ENCODE results near the gene MAPK8IP3. TPM values are rescaled to one million over a fixed set of nuclear protein-coding genes. Genes with fewer than 3 reads are reported as not detected.
"Not testable (repeated sequence)": the region's sequence is repeated elsewhere in the genome, so short reads cannot be mapped to it uniquely, and the experiment has no call there.

Gene MAPK8IP3
- polyA plus RNA-seq, 4 donors: 35.3 to 79.2 (median 54.1) TPM

GRCh38 chr16:1708083-1708767 lies 2.2 kb downstream of the MAPK8IP3 start:
- no peak for DNase-seq (ENCODE audit: low read depth in 4 of 4, low spot score in 3 of 4)

GRCh38 chr16:1708768-1709180 lies 2.8 kb downstream of the MAPK8IP3 start:
- DNase-seq (ENCODE audit: low read depth in 4 of 4, low spot score in 3 of 4): no peak

GRCh38 chr16:1709356-1709755 lies 3.4 kb downstream of the MAPK8IP3 start:
- DNase-seq (ENCODE audit: low read depth in 4 of 4, low spot score in 3 of 4): no peak

GRCh38 chr16:1710811-1711507 lies 5.0 kb downstream of the MAPK8IP3 start:
- no peak for DNase-seq (ENCODE audit: low read depth in 4 of 4, low spot score in 3 of 4)

GRCh38 chr16:1712791-1713261 lies 6.8 kb downstream of the MAPK8IP3 start:
- DNase-seq (ENCODE audit: low read depth in 4 of 4, low spot score in 3 of 4): no peak

GRCh38 chr16:1713331-1713730 lies 7.3 kb downstream of the MAPK8IP3 start:
- DNase-seq (ENCODE audit: low read depth in 4 of 4, low spot score in 3 of 4): no peak

GRCh38 chr16:1713933-1714332 lies 7.9 kb downstream of the MAPK8IP3 start:
- DNase-seq (ENCODE audit: low read depth in 4 of 4, low spot score in 3 of 4): no peak

GRCh38 chr16:1715220-1715619 lies 9.2 kb downstream of the MAPK8IP3 start:
- DNase-seq (ENCODE audit: low read depth in 4 of 4, low spot score in 3 of 4): no peak

- not testable (repeated sequence) for DNase-seq (ENCODE audit: low read depth in 4 of 4, low spot score in 3 of 4)
These were observed 12.2 kb downstream of the MAPK8IP3 start for GRCh38 chr16:1718236-1718635.

- DNase-seq (ENCODE audit: low read depth in 4 of 4, low spot score in 3 of 4): not testable (repeated sequence)
These were observed 13.7 kb downstream of the MAPK8IP3 start for GRCh38 chr16:1719559-1720229.

GRCh38 chr16:1721372-1721771 lies 15.4 kb downstream of the MAPK8IP3 start:
- DNase-seq (ENCODE audit: low read depth in 4 of 4, low spot score in 3 of 4): no peak

GRCh38 chr16:1723450-1724147 lies 17.6 kb downstream of the MAPK8IP3 start:
- DNase-seq (ENCODE audit: low read depth in 4 of 4, low spot score in 3 of 4): no peak

GRCh38 chr16:1724491-1724890 lies 18.5 kb downstream of the MAPK8IP3 start:
- DNase-seq (ENCODE audit: low read depth in 4 of 4, low spot score in 3 of 4): no peak

- no peak for DNase-seq (ENCODE audit: low read depth in 4 of 4, low spot score in 3 of 4)
These were observed 20.9 kb downstream of the MAPK8IP3 start for GRCh38 chr16:1726661-1727502.

GRCh38 chr16:1727651-1728624 lies 21.9 kb downstream of the MAPK8IP3 start:
- DNase-seq (ENCODE audit: low read depth in 4 of 4, low spot score in 3 of 4): no peak

- no peak for DNase-seq (ENCODE audit: low read depth in 4 of 4, low spot score in 3 of 4)
These were observed 23.0 kb downstream of the MAPK8IP3 start for GRCh38 chr16:1729026-1729425.

GRCh38 chr16:1729445-1729844 lies 23.4 kb downstream of the MAPK8IP3 start:
- DNase-seq (ENCODE audit: low read depth in 4 of 4, low spot score in 3 of 4): no peak

- no peak for DNase-seq (ENCODE audit: low read depth in 4 of 4, low spot score in 3 of 4)
These were observed 25.1 kb downstream of the MAPK8IP3 start for GRCh38 chr16:1731073-1731472.

GRCh38 chr16:1731603-1732002 lies 25.6 kb downstream of the MAPK8IP3 start:
- DNase-seq (ENCODE audit: low read depth in 4 of 4, low spot score in 3 of 4): no peak

Data from left renal pelvis (tissue), 4 donors.